Psoas muscle (tissue), 8 donors: Measurements from ENCODE around the gene SLC34A1. TPM values are rescaled to one million over a fixed set of nuclear protein-coding genes. Genes with fewer than 3 reads are reported as not detected.

ENCODE experiments used
- ATAC-seq, 4 donors: fragments of 200-7000 bp; cut with Tn5 transposase; one replicate each; pipeline ENCODE4 v1.9.1; 2020; ENCODE audit warnings: moderate library complexity in 3 of 4, mild to moderate bottlenecking in 2 of 4
- DNase-seq, 2 donors: peaks; one replicate each; pipeline ENCODE4 v3.0.0-alpha.2; 2020
- H3K27ac ChIP-seq: fragments of 200-600 bp; one replicate; pipeline ENCODE4 v1.8.0; 2022
- H3K27me3 ChIP-seq, 3 donors: fragments of 200-600 bp in 1 of 3; one replicate each; pipeline versions ENCODE4 v1.6.1 to v1.8.0; 2013 to 2022; ENCODE audit warnings: low read length in 2 of 3, mild to moderate bottlenecking in 2 of 3, moderate library complexity in 1 of 3; ENCODE audit not compliant: insufficient read depth in 3 of 3
- H3K36me3 ChIP-seq, 2 donors: fragments of 200-600 bp in 1 of 2; one replicate each; pipeline versions ENCODE4 v1.6.1 to v1.8.0; 2013 to 2022; ENCODE audit warnings: low read depth in 1 of 2, mild to moderate bottlenecking in 1 of 2, moderate library complexity in 1 of 2; ENCODE audit not compliant: insufficient read depth in 1 of 2
- H3K4me1 ChIP-seq: fragments of 200-600 bp; one replicate; pipeline ENCODE4 v1.8.0; 2022
- H3K4me3 ChIP-seq: fragments of 200-600 bp; one replicate; pipeline ENCODE4 v1.8.0; 2022; ENCODE audit warnings: mild to moderate bottlenecking
- H3K9me3 ChIP-seq: fragments of 200-600 bp; one replicate; pipeline ENCODE4 v1.8.0; 2022
- WGBS, 3 donors: extraction: QIAGEN DNeasy Blood & Tissue Kit; methylation state at CpG; one replicate each; pipeline versions ENCODE4 v1.1.6 to v1.1.7; 2013; 5-methylcytosine and 5-hydroxymethylcytosine counted together
- intact Hi-C, 2 donors: fragments of 100-400 bp; cut with DNase I; formaldehyde crosslinking; loops; one replicate each; pipeline versions ENCODE4 v1.11.0 to v1.14.2; 2022
- polyA plus RNA-seq, 3 donors: library from polyadenylated mRNA; stranded (reverse); fragments of 200-250 nt; gene quantifications; one replicate each; pipeline ENCODE4 v1.2.3, GENCODE V29; 2013
- total RNA-seq, 4 donors: library from RNA; stranded (reverse); fragmentation: NEBNext Ultra II Directional in 2 of 4; extraction: Animal tissue kit (Norgen Biotek cat#: 25700) in 2 of 4; gene quantifications; one replicate each; pipeline versions ENCODE4 v1.2.1 to v1.2.4, GENCODE V29; 2021 to 2023
- TF ChIP-seq, protein P1 (sequence below): fragments of 200-600 bp; IDR thresholded peaks from one replicate; pipeline ENCODE4 v1.8.0; 2022; ENCODE audit warnings: antibody characterized with exemption
- donor health status: healthy with polysubstance abuse.
- donor health status: DM: no; HTN: no; CAD: no; lungs with moderate emphysema.
- donor health status: Bipolar disorder and iron deficiency.
- donor health status: healthy.
- donor health status: DM: yes; HTN: yes; CAD: no.
- donor health status: DM: no; HTN: no; CAD: no.
- donor health status: DM: no; HTN: no; CAD: no.
- donor health status: DM: yes; HTN: yes; CAD: no.

SLC34A1 gene
- total and polyA plus RNA-seq, 7 donors, result not detected

DNA sequence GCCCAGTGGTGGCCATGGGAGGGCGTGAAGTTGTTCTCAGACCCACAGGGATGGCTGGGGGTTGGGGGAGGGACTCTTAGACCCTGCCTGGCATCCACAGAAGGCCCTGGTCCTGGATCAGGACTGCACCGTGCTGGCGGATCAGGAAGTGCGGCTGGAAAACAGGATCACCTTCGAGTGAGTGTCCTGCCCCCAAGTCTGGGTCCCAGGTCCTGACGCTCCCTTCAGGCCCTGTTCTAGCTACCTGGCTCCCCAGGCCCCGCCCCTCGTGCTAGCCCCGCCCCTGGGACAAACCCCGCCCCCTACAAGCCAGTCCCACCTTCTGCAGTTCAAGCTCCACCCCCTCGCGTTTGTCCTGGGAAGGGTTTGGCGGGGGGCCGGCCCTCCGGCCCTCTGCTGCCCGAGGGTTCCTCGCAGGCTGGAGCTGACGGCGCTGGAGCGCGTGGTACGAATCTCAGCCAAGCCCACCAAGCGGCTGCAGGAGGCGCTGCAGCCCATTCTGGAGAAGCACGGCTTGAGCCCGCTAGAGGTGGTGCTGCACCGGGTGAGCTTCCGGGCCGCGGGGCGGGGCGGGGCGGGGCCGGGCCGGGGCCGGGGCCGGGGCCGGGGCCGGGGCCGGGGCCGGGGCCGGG, 13.6 kb upstream of the SLC34A1 start:
- no peaks in the 10 kb centered on the region for H3K9me3 ChIP-seq
- peaks cover 0 to 18% of the 10 kb centered on the region in 2 donors for H3K36me3 ChIP-seq
- 15 to 26% (median 17%) methylated on average over 25 to 42 of the region's 42 CpGs for WGBS, 3 donors
- H3K4me1 ChIP-seq, result peaks cover 40% of the 10 kb centered on the region
- ATAC-seq (peak; percentile 73 to 81 (median 77)), DNase-seq (peak; percentile 81 to 94)
- no peaks in the 10 kb centered on the region for H3K27me3 ChIP-seq
- TF ChIP-seq, protein P1, sequence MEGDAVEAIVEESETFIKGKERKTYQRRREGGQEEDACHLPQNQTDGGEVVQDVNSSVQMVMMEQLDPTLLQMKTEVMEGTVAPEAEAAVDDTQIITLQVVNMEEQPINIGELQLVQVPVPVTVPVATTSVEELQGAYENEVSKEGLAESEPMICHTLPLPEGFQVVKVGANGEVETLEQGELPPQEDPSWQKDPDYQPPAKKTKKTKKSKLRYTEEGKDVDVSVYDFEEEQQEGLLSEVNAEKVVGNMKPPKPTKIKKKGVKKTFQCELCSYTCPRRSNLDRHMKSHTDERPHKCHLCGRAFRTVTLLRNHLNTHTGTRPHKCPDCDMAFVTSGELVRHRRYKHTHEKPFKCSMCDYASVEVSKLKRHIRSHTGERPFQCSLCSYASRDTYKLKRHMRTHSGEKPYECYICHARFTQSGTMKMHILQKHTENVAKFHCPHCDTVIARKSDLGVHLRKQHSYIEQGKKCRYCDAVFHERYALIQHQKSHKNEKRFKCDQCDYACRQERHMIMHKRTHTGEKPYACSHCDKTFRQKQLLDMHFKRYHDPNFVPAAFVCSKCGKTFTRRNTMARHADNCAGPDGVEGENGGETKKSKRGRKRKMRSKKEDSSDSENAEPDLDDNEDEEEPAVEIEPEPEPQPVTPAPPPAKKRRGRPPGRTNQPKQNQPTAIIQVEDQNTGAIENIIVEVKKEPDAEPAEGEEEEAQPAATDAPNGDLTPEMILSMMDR, result peak; percentile 45
- intact Hi-C loops, result no loop called here
- H3K27ac ChIP-seq, result peak overlapping the region; percentile 81
- peak overlapping the region; percentile 64 for H3K4me3 ChIP-seq

- H3K4me1 ChIP-seq, result peaks cover 35% of the 10 kb centered on the region
- intact Hi-C loops, result no loop called here
- H3K27me3 ChIP-seq, result no peaks in the 10 kb centered on the region
- H3K4me3 ChIP-seq, result peak overlapping the region; percentile 64
- no peaks in the 10 kb centered on the region for H3K9me3 ChIP-seq
- 49 to 70% (median 50%) methylated on average over 21 to 26 of the region's 26 CpGs for WGBS, 3 donors
- H3K36me3 ChIP-seq, result peaks cover 0 to 18% of the 10 kb centered on the region in 2 donors
- DNase-seq (no peak), ATAC-seq (no peak)
- H3K27ac ChIP-seq, result peak overlapping the region; percentile 65
- TF ChIP-seq, protein P1, result no peak
Observed at GRCh38 chr5:177371120-177372033, 12.9 kb upstream of the SLC34A1 start.

GRCh38 chr5:177372034-177372896, 12.0 kb upstream of the SLC34A1 start:
- peaks cover 31% of the 10 kb centered on the region for H3K4me1 ChIP-seq
- H3K27me3 ChIP-seq, result no peaks in the 10 kb centered on the region
- ATAC-seq (no peak), DNase-seq (no peak)
- TF ChIP-seq, protein P1, result no peak
- WGBS, 3 donors, result 34 to 58% (median 42%) methylated on average over 12 of the region's 12 CpGs
- peak overlapping the region; percentile 65 for H3K27ac ChIP-seq
- intact Hi-C loops, result no loop called here
- H3K4me3 ChIP-seq, result peak overlapping the region; percentile 64
- H3K9me3 ChIP-seq, result no peaks in the 10 kb centered on the region
- H3K36me3 ChIP-seq, result peaks cover 0 to 18% of the 10 kb centered on the region in 2 donors

- DNase-seq, result no peak
- no peaks in the 10 kb centered on the region for H3K27me3 ChIP-seq
- H3K27ac ChIP-seq, result no peak overlapping the region
- intact Hi-C loops, result no loop called here
- no peak overlapping the region for H3K4me3 ChIP-seq
- no peaks in the 10 kb centered on the region for H3K9me3 ChIP-seq
- TF ChIP-seq, protein P1, result no peak
- ATAC-seq, result no peak
- peaks cover 28% of the 10 kb centered on the region for H3K4me1 ChIP-seq
- peaks cover 0 to 18% of the 10 kb centered on the region in 2 donors for H3K36me3 ChIP-seq
- 87 to 97% (median 96%) methylated on average over 6 of the region's 6 CpGs for WGBS, 3 donors
Observed at GRCh38 chr5:177372910-177373309, 11.3 kb upstream of the SLC34A1 start.
